ENCODE measurements around the gene P2RX6. TPM values are rescaled to one million over a fixed set of nuclear protein-coding genes. Genes with fewer than 3 reads are reported as not detected.

The P2RX6 gene
- polyA plus RNA-seq, 1 donor (not counting 4 experiments of a cell fraction or from before 2014, with no cell fraction given) = 0.87 TPM

DNA sequence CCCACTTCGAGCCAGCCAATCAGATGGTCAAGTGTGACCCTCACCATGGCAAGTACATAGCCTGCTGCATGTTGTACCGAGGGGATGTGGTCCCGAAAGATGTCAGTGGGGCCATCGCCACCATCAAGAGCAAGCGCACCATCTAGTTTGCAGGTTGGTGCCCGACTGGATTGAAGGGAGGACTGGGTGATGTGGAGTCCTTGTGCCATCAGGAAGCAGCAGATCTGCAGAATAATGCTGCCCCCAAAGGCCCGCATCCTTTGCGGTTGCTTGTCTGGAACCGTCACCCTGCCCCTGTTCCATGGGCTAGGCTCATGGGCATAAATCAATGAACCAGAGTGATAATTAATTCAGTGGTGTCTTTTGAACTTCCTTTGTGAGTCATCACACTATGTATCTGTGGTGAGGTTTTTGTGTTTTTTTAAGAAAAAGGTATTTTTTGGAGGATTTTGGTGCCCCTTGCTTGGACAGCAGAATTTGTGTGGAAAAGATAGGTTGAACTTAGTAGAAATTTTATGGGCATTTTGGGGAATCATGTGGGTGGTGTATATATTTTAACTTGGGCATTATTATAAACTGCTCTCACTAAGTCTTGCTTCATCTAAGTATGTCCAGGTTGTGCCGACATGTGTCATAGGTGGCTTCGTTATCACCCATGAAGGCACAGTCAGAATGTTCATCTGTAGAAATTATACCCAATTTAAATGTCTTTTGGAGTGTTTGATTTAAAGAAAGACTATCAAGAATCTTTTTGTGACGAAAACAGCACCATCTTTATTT, 53.1 kb downstream of the P2RX6 start:
- dilution Hi-C loops (cut with MboI; ENCODE audit: extremely low pct_ligation_motif_present, low sequenced_read_pairs) = no loop called here
- no peaks in the 10 kb centered on the region for H3K36me3 ChIP-seq (ENCODE audit: control insufficient read depth in 2 of 2, extremely low read depth in 1 of 2, insufficient read depth in 2 of 2, low read length in 2 of 2)
- H3K27me3 ChIP-seq (ENCODE audit: control insufficient read depth, extremely low read depth, insufficient read depth, low read length) = peaks cover 8% of the 10 kb centered on the region
- H3K27ac ChIP-seq (ENCODE audit: control insufficient read depth, insufficient read depth, low read length) = no peak overlapping the region
- no peaks in the 10 kb centered on the region for H3K9me1 ChIP-seq (ENCODE audit: control insufficient read depth, extremely low read depth, insufficient read depth, low read length)
- H3K4me3 ChIP-seq (ENCODE audit: control insufficient read depth in 2 of 3, extremely low read depth in 1 of 3, insufficient read depth in 2 of 3, low read depth in 1 of 3, low read length in 3 of 3) = no peak overlapping the region
- no peaks in the 10 kb centered on the region for H3K79me2 ChIP-seq (ENCODE audit: control insufficient read depth, insufficient read depth, low read length)
- no peak for DNase-seq (ENCODE audit: low read depth, low spot score)
- no peak overlapping the region for H3K4me2 ChIP-seq (ENCODE audit: control insufficient read depth, extremely low read depth, insufficient read depth, low read depth, low read length)
- H4K20me1 ChIP-seq (ENCODE audit: control insufficient read depth, extremely low read depth, insufficient read depth, low read length) = no peaks in the 10 kb centered on the region
- no peaks in the 10 kb centered on the region for H3K9me3 ChIP-seq (ENCODE audit: control insufficient read depth, low read depth, low read length)
- H2AFZ ChIP-seq (ENCODE audit: control insufficient read depth, low read length) = no peak overlapping the region
- FAIRE-seq = no peak
- no peak for TF ChIP-seq EZH2 (IDR thresholded peaks at IDR 0.05; ENCODE audit: low read length)
- TF ChIP-seq, protein P1, sequence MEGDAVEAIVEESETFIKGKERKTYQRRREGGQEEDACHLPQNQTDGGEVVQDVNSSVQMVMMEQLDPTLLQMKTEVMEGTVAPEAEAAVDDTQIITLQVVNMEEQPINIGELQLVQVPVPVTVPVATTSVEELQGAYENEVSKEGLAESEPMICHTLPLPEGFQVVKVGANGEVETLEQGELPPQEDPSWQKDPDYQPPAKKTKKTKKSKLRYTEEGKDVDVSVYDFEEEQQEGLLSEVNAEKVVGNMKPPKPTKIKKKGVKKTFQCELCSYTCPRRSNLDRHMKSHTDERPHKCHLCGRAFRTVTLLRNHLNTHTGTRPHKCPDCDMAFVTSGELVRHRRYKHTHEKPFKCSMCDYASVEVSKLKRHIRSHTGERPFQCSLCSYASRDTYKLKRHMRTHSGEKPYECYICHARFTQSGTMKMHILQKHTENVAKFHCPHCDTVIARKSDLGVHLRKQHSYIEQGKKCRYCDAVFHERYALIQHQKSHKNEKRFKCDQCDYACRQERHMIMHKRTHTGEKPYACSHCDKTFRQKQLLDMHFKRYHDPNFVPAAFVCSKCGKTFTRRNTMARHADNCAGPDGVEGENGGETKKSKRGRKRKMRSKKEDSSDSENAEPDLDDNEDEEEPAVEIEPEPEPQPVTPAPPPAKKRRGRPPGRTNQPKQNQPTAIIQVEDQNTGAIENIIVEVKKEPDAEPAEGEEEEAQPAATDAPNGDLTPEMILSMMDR (optimal IDR thresholded peaks at IDR 0.05 in 1 of 3, IDR thresholded peaks at IDR 0.05 in 1 of 3, conservative IDR thresholded peaks at IDR 0.05 in 1 of 3; ENCODE audit: extremely low read depth in 1 of 3, insufficient read depth in 2 of 3, low read length in 3 of 3) = no peak
- peaks cover 6% of the 10 kb centered on the region for H3K4me1 ChIP-seq (ENCODE audit: control insufficient read depth, extremely low read depth, insufficient read depth, low read length)
- no peak overlapping the region for H3K9ac ChIP-seq (ENCODE audit: control insufficient read depth, extremely low read depth, insufficient read depth, low read length)

DNA sequence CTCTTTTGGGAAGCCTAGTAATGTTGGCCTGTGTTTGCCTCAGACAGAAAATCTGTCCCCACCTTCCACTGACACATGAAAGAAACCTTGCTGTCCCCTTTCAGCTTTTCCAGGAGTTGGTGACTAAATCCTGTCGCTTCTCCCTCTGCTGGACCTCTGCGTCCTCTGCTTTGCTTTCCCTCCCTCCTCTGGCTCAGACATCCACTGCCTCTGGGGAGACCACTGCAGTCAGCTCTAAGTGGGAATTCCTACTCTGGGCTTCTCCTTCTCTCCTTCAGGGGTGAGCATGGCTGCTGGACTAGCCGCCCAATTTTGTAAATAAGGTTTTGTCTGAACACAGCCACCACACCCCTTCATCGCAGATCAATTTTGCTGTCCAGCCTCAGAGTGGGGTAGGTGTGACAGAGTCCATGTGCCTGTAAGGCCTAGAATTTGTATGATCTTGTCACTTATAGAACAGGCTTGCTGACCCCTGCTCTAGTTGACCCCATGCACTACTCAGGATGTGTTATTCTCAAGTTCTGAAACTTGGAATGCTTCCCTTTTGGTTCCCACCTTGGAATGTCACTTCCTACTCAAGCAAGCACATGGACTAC, 53.8 kb downstream of the P2RX6 start:
- H3K36me3 ChIP-seq (ENCODE audit: control insufficient read depth in 2 of 2, extremely low read depth in 1 of 2, insufficient read depth in 2 of 2, low read length in 2 of 2) = no peaks in the 10 kb centered on the region
- no peak overlapping the region for H3K27ac ChIP-seq (ENCODE audit: control insufficient read depth, insufficient read depth, low read length)
- no peak overlapping the region for H3K4me3 ChIP-seq (ENCODE audit: control insufficient read depth in 2 of 3, extremely low read depth in 1 of 3, insufficient read depth in 2 of 3, low read depth in 1 of 3, low read length in 3 of 3)
- dilution Hi-C loops (cut with MboI; ENCODE audit: extremely low pct_ligation_motif_present, low sequenced_read_pairs) = no loop called here
- no peaks in the 10 kb centered on the region for H3K9me1 ChIP-seq (ENCODE audit: control insufficient read depth, extremely low read depth, insufficient read depth, low read length)
- no peaks in the 10 kb centered on the region for H3K79me2 ChIP-seq (ENCODE audit: control insufficient read depth, insufficient read depth, low read length)
- H3K27me3 ChIP-seq (ENCODE audit: control insufficient read depth, extremely low read depth, insufficient read depth, low read length) = peaks cover 8% of the 10 kb centered on the region
- DNase-seq (ENCODE audit: low read depth, low spot score) = no peak
- H3K9ac ChIP-seq (ENCODE audit: control insufficient read depth, extremely low read depth, insufficient read depth, low read length) = no peak overlapping the region
- no peaks in the 10 kb centered on the region for H3K9me3 ChIP-seq (ENCODE audit: control insufficient read depth, low read depth, low read length)
- no peak overlapping the region for H2AFZ ChIP-seq (ENCODE audit: control insufficient read depth, low read length)
- peaks cover 13% of the 10 kb centered on the region for H3K4me1 ChIP-seq (ENCODE audit: control insufficient read depth, extremely low read depth, insufficient read depth, low read length)
- no peak for TF ChIP-seq EZH2 (IDR thresholded peaks at IDR 0.05; ENCODE audit: low read length)
- TF ChIP-seq, protein P1 (optimal IDR thresholded peaks at IDR 0.05 in 1 of 3, IDR thresholded peaks at IDR 0.05 in 1 of 3, conservative IDR thresholded peaks at IDR 0.05 in 1 of 3; ENCODE audit: extremely low read depth in 1 of 3, insufficient read depth in 2 of 3, low read length in 3 of 3) = no peak
- H4K20me1 ChIP-seq (ENCODE audit: control insufficient read depth, extremely low read depth, insufficient read depth, low read length) = no peaks in the 10 kb centered on the region
- H3K4me2 ChIP-seq (ENCODE audit: control insufficient read depth, extremely low read depth, insufficient read depth, low read depth, low read length) = no peak overlapping the region
- FAIRE-seq = no peak
